ENCODE data around the gene SND1.

SND1 gene

GRCh38 chr7:128030263-128030653 is 378.3 kb downstream of the SND1 start:
- no peak overlapping the region for H3K4me3 ChIP-seq (ENCODE audit: low read length)
- peaks cover 3% of the 10 kb centered on the region for H3K27me3 ChIP-seq (ENCODE audit: control insufficient read depth, insufficient read depth, low read length)
- H3K36me3 ChIP-seq (ENCODE audit: control insufficient read depth, insufficient read depth, low read length): no peaks in the 10 kb centered on the region
- H3K9me3 ChIP-seq (ENCODE audit: control insufficient read depth, low read length): no peaks in the 10 kb centered on the region
- no peak overlapping the region for H3K9ac ChIP-seq (ENCODE audit: low read length)
- peaks cover 8% of the 10 kb centered on the region for H3K4me1 ChIP-seq (ENCODE audit: control insufficient read depth, insufficient read depth, low read length)

GRCh38 chr7:128030654-128031611 is 378.9 kb downstream of the SND1 start, which contains the start of gene LRRC4:
Gene LRRC4 (minus strand): TSS chr7:128031437. CDS start chr7:128030640, 797 bp downstream.
- no peaks in the 10 kb centered on the region for H3K36me3 ChIP-seq (ENCODE audit: control insufficient read depth, insufficient read depth, low read length)
- peaks cover 3% of the 10 kb centered on the region for H3K27me3 ChIP-seq (ENCODE audit: control insufficient read depth, insufficient read depth, low read length)
- H3K4me1 ChIP-seq (ENCODE audit: control insufficient read depth, insufficient read depth, low read length): peaks cover 8% of the 10 kb centered on the region
- no peak within 1 kb of the TSS for H3K9ac ChIP-seq (ENCODE audit: low read length)
- H3K4me3 ChIP-seq (ENCODE audit: low read length): no peak within 1 kb of the TSS
- no peaks in the 10 kb centered on the region for H3K9me3 ChIP-seq (ENCODE audit: control insufficient read depth, low read length)

- H3K4me1 ChIP-seq (ENCODE audit: control insufficient read depth, insufficient read depth, low read length): peaks cover 8% of the 10 kb centered on the region
Measured at GRCh38 chr7:128031901-128032604, 380.1 kb downstream of the SND1 start.

GRCh38 chr7:128032605-128033235 is 380.7 kb downstream of the SND1 start:
- Histone ChIP-seq H3K4me3 (ENCODE audit: low read length) (no peak overlapping the region), H3K9me3 (ENCODE audit: control insufficient read depth, low read length) (no peaks in the 10 kb centered on the region), H3K9ac (ENCODE audit: low read length) (no peak overlapping the region)

More at GRCh38 chr7:128031901-128032604, 380.1 kb downstream of the SND1 start:
- Histone ChIP-seq H3K36me3 (ENCODE audit: control insufficient read depth, insufficient read depth, low read length) (no peaks in the 10 kb centered on the region), H3K27me3 (ENCODE audit: control insufficient read depth, insufficient read depth, low read length) (peaks cover 3% of the 10 kb centered on the region), H3K9ac (ENCODE audit: low read length) (no peak overlapping the region), H3K9me3 (ENCODE audit: control insufficient read depth, low read length) (no peaks in the 10 kb centered on the region), H3K4me3 (ENCODE audit: low read length) (no peak overlapping the region)

DNA sequence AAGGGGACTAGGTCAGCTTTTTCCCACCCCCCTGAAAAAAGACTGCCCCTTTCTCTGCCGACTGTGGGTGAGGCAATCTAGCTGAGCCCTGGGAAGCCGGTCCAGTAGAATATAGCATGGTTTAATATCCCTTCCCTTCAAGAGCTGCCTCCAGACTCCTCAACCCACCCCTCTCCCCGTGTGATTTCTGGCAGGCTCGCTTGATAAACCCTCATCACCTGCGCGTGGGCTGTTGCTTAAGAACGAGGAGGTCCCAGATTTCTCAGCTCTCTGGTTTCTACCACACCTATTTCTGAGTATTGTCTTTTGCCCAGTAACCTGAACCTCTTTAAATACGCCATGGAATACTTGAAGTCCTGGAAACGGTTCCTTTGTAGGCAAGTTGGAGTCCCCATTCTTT is 381.3 kb downstream of the SND1 start:
- H3K9ac ChIP-seq (ENCODE audit: low read length): no peak overlapping the region

More at GRCh38 chr7:128032605-128033235, 380.7 kb downstream of the SND1 start:
- Histone ChIP-seq H3K4me1 (ENCODE audit: control insufficient read depth, insufficient read depth, low read length) (peaks cover 8% of the 10 kb centered on the region), H3K36me3 (ENCODE audit: control insufficient read depth, insufficient read depth, low read length) (no peaks in the 10 kb centered on the region), H3K27me3 (ENCODE audit: control insufficient read depth, insufficient read depth, low read length) (peaks cover 3% of the 10 kb centered on the region)

DNA sequence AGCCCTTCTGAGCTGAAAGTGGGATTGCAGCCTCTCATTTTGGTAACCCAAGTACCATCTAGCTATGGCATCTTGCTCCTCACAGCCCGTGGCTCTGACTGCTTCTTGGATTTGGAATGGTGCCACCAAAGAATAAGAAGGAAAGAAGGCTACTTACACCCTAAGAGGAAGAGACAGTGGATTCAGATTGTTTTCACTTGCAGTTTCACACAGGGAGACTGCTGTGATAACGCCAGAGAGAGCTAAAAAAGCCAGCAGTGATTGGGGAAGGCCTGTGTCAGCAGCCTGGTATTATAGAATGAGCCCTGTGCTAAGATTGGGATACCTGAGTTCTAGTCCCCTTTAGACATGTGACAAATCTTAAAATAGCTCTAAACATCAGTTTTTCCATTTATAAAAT is 382.8 kb downstream of the SND1 start:
- no peaks in the 10 kb centered on the region for H3K9me3 ChIP-seq (ENCODE audit: control insufficient read depth, low read length)
- no peak overlapping the region for H3K9ac ChIP-seq (ENCODE audit: low read length)
- no peaks in the 10 kb centered on the region for H3K36me3 ChIP-seq (ENCODE audit: control insufficient read depth, insufficient read depth, low read length)
- H3K27me3 ChIP-seq (ENCODE audit: control insufficient read depth, insufficient read depth, low read length): no peaks in the 10 kb centered on the region
- no peak overlapping the region for H3K4me3 ChIP-seq (ENCODE audit: low read length)
- peaks cover 8% of the 10 kb centered on the region for H3K4me1 ChIP-seq (ENCODE audit: control insufficient read depth, insufficient read depth, low read length)

More for the DNA sequence above, 381.3 kb downstream of the SND1 start:
- Histone ChIP-seq H3K27me3 (ENCODE audit: control insufficient read depth, insufficient read depth, low read length) (peaks cover 3% of the 10 kb centered on the region), H3K36me3 (ENCODE audit: control insufficient read depth, insufficient read depth, low read length) (no peaks in the 10 kb centered on the region), H3K4me1 (ENCODE audit: control insufficient read depth, insufficient read depth, low read length) (peaks cover 8% of the 10 kb centered on the region), H3K4me3 (ENCODE audit: low read length) (no peak overlapping the region), H3K9me3 (ENCODE audit: control insufficient read depth, low read length) (no peaks in the 10 kb centered on the region)

GRCh38 chr7:128035712-128036111 is 383.7 kb downstream of the SND1 start:
- no peaks in the 10 kb centered on the region for H3K9me3 ChIP-seq (ENCODE audit: control insufficient read depth, low read length)
- peaks cover 8% of the 10 kb centered on the region for H3K4me1 ChIP-seq (ENCODE audit: control insufficient read depth, insufficient read depth, low read length)
- H3K9ac ChIP-seq (ENCODE audit: low read length): no peak overlapping the region
- H3K36me3 ChIP-seq (ENCODE audit: control insufficient read depth, insufficient read depth, low read length): no peaks in the 10 kb centered on the region
- no peaks in the 10 kb centered on the region for H3K27me3 ChIP-seq (ENCODE audit: control insufficient read depth, insufficient read depth, low read length)
- H3K4me3 ChIP-seq (ENCODE audit: low read length): no peak overlapping the region

- no peaks in the 10 kb centered on the region for H3K9me3 ChIP-seq (ENCODE audit: control insufficient read depth, low read length)
- peaks cover 8% of the 10 kb centered on the region for H3K4me1 ChIP-seq (ENCODE audit: control insufficient read depth, insufficient read depth, low read length)
- no peak overlapping the region for H3K9ac ChIP-seq (ENCODE audit: low read length)
- H3K27me3 ChIP-seq (ENCODE audit: control insufficient read depth, insufficient read depth, low read length): no peaks in the 10 kb centered on the region
- no peaks in the 10 kb centered on the region for H3K36me3 ChIP-seq (ENCODE audit: control insufficient read depth, insufficient read depth, low read length)
- H3K4me3 ChIP-seq (ENCODE audit: low read length): no peak overlapping the region
Measured at GRCh38 chr7:128036226-128036940, 384.4 kb downstream of the SND1 start.

DNA sequence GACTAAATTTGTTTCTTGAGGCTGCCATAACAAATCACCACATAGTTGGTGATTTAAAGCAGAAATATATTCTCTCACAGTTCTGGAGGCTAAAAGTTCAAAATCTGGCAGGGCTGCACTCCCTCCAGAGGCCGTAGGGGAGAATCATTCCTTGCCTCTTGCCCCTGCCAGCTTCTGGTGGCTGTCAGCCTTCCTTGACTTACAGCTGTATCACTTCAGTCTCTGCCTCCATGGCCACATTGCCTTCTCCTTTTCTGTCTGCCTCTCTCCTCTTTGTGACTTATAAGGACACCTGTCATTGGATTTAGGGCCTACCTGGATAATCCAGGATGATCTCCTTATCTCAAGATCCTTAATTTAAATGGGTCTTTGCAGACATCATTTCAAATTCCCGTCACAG is 385.1 kb downstream of the SND1 start:
- H3K4me3 ChIP-seq (ENCODE audit: low read length): no peak overlapping the region
- no peak overlapping the region for H3K9ac ChIP-seq (ENCODE audit: low read length)
- no peaks in the 10 kb centered on the region for H3K9me3 ChIP-seq (ENCODE audit: control insufficient read depth, low read length)
- peaks cover 8% of the 10 kb centered on the region for H3K4me1 ChIP-seq (ENCODE audit: control insufficient read depth, insufficient read depth, low read length)
- no peaks in the 10 kb centered on the region for H3K36me3 ChIP-seq (ENCODE audit: control insufficient read depth, insufficient read depth, low read length)
- H3K27me3 ChIP-seq (ENCODE audit: control insufficient read depth, insufficient read depth, low read length): no peaks in the 10 kb centered on the region

- Histone ChIP-seq H3K4me3 (ENCODE audit: low read length) (no peak overlapping the region), H3K9me3 (ENCODE audit: control insufficient read depth, low read length) (no peaks in the 10 kb centered on the region), H3K36me3 (ENCODE audit: control insufficient read depth, insufficient read depth, low read length) (no peaks in the 10 kb centered on the region), H3K9ac (ENCODE audit: low read length) (no peak overlapping the region), H3K4me1 (ENCODE audit: control insufficient read depth, insufficient read depth, low read length) (peaks cover 3% of the 10 kb centered on the region), H3K27me3 (ENCODE audit: control insufficient read depth, insufficient read depth, low read length) (no peaks in the 10 kb centered on the region)
Measured at GRCh38 chr7:128037880-128038619, 386.1 kb downstream of the SND1 start.

- Histone ChIP-seq H3K4me3 (ENCODE audit: low read length) (no peak overlapping the region), H3K27me3 (ENCODE audit: control insufficient read depth, insufficient read depth, low read length) (no peaks in the 10 kb centered on the region), H3K36me3 (ENCODE audit: control insufficient read depth, insufficient read depth, low read length) (no peaks in the 10 kb centered on the region), H3K9me3 (ENCODE audit: control insufficient read depth, low read length) (no peaks in the 10 kb centered on the region), H3K4me1 (ENCODE audit: control insufficient read depth, insufficient read depth, low read length) (no peaks in the 10 kb centered on the region), H3K9ac (ENCODE audit: low read length) (no peak overlapping the region)
Measured at GRCh38 chr7:128039544-128039953, 387.6 kb downstream of the SND1 start.
